Measurements from ENCODE around the gene CBFA2T3. TPM values are rescaled to one million over a fixed set of nuclear protein-coding genes. Genes with fewer than 3 reads are reported as not detected.
"Not testable (repeated sequence)": the region's sequence is repeated elsewhere in the genome, so short reads cannot be mapped to it uniquely, and the experiment has no call there.

CBFA2T3 gene
- total RNA-seq, 1 experiment from 2014 or later, result 0.03 TPM

DNA sequence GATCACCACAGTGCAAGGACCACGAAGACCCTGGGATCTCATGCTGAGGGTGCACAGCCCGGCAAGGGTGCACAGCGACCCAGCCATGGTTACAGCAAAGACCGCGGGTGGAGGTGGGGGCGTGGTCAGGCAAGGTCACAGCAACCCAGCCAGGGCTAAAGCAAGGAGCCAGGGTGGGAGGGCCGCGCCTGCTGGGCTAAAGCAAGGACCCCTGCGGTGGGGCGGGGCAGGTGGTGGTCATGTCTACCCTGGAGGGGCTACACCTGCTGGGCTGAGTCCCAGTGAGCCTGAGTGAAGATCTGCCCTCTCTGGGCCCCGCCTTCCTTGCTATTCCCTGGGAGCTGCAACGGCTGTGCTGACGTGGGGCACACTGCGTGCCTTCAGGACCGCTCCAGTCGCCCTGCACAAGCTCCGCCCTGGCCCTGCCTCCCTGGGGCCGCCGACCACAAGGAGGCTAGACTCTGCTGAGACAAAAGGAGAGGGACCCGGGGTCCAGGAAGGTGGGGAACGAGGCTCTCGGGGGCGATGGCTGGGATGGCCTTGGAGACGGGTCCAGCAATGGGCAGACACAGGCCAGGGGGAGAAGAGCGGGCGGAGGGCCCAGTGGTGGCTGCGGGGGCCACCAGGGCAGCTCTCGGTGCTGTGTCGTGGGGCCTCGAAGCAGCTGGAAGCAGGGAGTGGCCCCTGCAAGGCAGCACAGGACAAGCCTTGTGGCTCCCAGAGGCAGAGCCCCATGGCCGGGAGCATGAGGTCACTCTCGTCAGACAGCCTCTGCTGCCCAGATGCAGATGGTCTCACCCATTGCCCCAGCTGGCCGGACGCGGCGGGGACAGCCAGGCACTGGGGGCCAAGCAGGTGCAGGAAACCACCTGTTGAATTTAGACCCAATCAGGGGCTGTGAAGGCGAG, 52.8 kb downstream of the CBFA2T3 start:
- DNase-seq (ENCODE audit: low spot score), result no peak

DNA sequence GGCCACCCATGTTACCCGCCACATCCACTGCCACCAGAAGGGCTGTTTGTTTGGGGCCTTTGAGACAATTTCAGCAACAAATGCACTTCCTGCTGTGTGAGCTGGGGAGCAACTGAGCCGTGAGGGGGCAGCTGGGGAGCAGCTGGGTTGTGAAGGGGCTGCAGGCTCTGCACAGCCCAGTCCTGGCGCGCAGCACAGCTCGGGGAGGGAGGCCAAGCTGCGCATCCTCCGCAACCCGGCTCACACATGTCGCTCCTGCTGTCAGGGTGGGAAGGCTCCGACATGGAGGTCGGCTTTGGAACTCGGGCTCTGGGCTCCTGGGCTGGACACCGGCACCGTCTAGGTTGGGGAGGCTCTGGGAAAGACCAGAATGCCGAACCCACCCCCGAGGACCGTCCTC, 53.6 kb downstream of the CBFA2T3 start:
- DNase-seq (ENCODE audit: low spot score), result no peak

DNA sequence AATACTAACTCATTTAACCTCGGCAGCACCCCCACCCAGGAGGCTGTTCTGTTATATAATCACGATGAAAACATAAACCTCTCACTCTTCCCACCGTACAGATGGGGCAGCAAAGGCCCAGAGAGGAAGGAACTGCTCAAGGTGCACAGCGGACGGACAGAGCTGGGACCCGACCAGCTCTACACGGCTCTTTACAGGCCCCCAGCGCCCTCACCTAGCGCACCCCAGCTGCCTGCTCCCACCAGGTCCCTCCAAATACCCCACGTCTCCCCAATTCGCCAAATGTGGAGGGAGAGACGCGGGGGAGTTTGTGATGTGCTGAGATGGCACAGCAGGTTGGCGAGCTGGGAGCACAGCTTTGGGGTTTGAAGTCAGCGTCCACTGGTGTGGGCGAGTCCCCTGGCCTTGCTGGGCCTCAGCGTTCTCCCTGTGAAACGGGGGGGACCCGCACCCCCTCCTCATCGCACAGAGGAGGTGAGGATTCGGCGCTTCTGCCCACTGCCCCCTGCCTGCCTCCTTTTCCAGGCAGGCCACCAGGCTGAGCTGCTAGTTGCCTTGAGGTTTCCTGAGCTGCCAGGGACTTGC, 54.1 kb downstream of the CBFA2T3 start:
- DNase-seq (ENCODE audit: low spot score), result no peak

DNA sequence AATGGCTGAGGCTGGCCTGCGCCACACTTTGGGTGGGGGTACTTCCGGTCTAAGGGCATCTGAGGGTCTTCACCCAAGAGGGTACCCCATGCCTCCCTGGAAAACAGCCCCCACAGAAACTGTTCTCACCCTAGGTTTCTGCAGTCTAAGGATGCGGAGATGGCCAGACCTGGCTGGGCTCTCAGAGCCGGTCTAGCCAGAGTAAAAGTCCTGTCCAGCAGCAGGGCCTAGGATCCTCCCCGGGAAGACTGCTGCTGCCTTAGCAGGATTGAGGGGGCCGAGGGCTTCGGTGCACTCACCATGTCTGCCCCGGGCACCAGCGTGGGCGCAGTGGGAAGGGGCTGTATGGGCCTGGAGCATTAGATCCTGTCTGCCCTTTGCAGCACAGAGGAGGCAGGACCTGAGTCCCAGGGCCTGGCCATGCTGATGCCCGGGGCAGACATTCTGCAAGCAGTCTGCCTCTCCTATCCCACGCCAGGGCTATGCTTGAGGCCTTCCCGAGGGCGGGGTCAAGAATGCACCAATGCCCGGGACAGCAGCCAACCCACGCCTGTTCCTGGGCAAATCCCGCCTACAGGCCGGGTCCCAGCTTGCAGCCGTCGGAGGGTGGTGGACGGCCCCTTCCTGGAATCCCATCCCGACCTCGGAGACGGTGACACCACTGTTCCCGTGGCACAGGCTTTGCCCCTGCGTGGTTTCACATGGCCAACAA, 54.7 kb downstream of the CBFA2T3 start:
- peak; percentile 51 for DNase-seq (ENCODE audit: low spot score)

DNA sequence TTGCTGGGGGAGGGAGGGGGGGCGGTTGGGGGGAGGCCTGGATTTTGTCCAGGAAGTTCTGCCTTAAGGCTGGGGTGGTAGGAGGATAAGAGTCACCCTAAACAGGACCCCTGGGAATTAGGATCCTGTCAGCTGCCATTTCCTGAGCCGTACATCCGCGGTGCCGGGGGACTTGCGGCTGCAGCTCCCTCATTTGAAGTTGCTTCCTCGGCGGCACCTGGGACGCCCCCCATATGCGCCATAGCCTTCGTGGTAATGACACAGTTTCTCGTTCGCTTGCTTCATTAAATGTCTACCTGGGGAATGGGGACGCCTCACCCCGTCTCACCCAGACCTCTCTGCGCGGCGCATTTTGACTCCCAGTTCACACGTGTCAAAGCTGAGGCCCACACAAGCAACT, 55.4 kb downstream of the CBFA2T3 start:
- no peak for DNase-seq (ENCODE audit: low spot score)

DNA sequence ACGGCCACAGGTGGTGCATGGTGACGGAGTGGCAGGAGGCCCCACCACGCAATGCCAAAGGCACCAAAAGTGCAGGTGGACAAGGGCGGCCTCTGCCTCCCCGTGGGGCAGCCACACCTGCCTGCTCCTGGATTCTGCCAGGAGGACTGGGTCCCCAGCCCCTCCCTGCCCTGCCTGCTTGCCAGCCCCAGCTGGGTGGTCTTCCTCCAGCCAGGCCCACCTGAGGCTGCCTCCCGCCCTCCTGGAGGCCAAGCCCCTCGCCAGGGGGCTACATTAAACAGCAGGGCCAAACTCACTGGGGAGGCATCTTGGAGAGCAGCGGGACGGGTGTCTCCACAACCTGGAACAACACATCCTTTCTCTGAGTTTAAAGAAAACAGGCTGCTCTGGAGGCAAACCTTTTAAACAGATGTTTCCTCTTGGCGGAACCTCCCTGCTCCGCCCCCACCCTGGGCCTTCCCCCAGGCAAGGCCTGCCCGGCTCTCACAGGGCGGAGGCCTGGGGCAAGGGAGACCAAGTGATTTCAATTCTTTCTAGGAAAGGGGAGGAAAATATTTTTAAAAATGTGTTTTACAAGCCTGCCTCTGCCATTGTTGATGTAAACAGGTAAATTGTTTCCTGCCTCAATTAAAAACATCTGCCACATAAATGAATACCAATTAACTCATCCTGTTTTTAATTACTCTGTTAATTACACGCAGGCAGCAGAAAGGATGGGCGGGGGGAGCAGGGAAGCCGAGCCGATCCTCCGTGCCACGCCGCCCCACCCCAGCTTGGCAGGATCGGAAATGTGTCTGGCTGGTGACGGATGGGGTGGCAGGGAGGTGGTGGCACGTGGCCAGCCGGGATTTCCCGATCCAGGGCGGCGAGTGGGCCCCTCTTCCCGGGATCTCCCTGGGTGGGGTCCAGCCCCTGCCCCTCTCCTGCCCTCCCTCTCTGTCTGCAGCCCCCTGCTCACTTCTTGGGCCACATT, 56.1 kb downstream of the CBFA2T3 start:
- DNase-seq (ENCODE audit: low spot score), result peak; percentile 51

DNA sequence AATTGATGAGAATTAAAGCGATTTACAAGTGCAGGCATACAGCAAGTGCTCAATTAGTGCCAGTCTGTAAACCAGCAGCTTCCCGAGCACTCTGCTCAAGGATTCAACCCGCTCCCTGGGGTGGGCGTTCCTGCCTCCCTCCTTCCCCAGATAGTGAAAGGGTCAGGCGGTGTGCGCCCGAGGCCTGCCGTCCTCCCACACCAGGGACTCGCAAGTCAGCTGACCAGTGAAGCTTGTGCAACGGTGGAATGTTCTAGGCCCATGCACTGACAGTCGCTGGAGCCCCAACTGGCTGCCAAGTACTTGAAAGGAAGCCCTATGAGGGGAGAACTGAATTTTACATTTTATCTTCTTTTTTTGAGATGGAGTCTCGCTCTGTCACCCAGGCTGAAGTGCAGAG, 57.1 kb downstream of the CBFA2T3 start:
- DNase-seq (ENCODE audit: low spot score), result no peak

DNA sequence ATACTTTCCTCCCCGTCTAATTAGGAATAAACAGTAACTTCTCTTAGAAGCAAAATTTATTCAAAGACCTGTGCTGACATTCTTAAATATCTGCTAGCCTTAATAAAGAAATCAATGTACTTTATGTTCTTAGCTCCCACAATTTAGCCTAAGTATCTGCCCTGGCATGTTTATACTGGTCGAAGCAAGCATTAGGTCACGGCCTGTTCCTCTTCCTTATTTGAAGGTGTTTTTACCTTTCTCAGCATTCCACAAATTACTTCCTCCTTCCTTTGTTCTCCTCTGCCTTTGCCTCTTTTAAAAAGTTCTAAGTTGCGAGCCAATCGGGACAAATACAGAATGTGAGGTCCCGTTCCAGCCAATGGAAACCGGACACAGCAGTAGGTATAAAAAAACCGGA, 58.1 kb downstream of the CBFA2T3 start:
- DNase-seq (ENCODE audit: low spot score), result not testable (repeated sequence)

DNA sequence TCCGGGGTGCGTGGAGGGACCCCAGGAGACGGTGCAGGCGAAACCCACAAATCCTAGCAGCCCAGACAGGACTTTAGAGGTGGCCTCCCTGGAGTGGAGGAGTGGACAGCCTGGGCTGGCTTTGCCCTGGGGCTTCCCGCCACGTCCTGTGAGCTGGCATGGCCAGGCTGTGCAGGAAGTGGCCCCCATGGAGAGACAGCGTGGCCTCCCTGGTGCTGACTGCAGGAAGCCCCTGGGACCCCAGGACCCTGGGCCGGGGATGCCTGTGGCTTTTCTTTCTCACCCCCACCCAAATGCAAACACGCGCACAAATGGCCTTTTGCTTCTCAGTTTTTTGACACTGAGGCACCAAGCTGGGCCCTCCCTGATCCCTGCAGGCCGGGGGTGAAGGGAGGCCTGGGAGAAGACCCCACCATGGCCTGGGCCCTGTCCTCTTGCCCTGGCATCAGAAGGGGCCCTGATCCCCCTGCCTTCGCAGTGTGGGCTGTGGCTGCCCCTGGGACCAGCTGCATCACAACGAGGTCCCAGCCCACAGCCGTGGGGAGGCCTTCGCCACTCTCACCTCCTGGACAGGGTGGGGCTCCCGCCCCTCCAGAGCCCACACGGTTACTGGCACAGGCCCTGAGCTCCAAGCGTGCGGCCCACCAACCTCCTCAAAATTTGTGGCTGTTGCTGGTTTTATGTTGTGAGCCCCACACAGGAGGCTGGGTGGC, 58.9 kb downstream of the CBFA2T3 start:
- DNase-seq (ENCODE audit: low spot score), result no peak

DNA sequence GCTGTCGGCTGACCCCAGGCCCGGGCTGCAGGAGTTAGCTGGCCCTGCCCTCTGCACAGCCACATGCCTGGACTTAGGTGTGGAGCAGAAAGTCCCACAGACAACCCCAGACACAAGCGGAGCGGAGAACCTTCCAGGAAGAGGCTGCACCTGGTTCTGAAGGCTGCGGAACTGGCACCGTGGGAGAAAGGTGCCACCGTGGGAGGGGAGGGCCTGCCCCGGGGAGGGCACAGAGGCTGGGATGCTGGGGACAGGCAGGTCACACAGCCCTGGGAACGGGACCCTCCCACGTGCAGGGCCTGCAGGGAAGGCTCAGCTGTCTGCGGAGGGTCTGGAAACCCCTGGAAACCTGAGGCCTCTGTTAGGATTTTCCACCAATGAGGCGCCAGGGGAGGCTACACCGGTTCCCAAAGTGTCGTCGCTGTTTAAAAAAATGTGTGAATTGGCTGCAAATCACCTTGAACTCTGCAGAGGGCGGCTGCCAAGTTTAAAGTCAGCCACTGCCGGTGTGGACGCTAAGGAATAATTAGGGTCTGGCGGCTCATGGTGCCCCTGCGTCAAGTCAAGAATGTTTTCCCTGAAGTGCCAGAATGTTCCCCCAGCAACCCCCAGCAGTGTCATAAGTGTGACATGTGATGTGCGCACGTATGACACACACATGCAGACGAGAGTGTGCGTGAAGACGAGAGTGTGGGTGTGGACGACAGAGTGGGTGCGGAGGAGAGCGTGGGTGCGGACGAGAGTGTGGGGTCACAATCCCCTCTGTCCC, 59.7 kb downstream of the CBFA2T3 start:
- no peak for DNase-seq (ENCODE audit: low spot score)

DNA sequence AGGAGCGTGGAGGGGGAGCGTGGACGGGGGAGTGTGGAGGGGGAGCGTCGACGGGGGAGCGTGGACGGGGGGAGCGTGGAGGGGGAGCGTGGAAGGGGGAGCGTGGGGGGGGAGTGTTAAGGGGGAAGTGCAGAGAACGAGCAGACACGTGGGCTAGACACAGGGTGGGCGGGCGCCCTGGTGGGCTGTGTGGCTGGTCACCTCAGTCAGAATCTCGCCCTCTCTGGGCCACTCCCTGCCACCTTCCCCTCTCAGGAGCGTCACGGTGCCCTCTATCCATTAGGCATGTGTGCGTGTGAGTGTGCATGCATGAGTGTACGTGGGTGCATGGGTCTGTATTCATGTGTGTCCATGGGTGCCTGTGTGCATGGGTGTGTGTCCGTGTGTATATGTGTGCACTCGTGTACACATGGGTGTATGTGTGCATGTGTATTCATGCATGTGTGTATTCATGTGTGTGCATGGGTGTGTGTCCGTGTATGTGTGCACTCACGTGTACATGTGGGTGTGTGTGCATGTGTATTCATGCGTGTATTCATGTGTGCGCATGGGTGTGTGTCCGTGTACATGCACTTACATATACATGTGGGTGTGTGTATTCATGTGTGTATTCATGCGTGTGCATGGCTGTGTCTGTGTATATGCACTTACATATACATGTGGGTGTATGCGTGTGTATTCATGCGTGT, 61.2 kb downstream of the CBFA2T3 start:
- DNase-seq (ENCODE audit: low spot score), result no peak

DNA sequence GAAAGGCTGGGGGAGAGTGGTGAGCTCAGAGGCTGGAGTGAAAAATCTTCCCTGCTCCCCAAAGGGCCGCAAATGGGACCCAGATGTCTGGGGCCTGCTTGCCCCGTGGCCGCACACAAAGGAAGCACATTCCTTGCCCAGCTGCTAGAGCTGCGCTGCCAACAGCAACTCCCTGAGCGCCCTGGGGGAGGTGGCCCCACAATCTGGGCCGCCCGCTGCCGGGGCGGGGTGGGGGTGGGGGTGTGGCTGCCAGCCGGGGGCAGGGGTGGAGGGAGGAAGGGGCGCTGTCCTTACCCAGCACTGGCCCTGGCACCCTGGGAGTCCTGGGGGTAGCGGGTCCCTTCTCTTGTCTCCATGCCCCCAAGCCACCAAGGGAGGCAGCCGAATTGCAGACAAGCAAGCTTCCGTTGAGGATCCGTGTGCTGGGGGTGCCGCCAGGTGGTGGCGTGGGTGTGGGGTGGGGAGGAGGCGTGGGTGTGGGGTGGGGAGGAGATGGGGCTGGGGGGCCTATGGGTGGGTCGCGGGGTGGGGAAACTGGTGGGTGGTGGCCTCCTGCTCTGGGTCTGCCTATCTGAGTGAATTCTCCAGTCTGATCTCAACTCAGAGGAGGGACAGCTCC, 62.1 kb downstream of the CBFA2T3 start:
- DNase-seq (ENCODE audit: low spot score), result no peak

DNA sequence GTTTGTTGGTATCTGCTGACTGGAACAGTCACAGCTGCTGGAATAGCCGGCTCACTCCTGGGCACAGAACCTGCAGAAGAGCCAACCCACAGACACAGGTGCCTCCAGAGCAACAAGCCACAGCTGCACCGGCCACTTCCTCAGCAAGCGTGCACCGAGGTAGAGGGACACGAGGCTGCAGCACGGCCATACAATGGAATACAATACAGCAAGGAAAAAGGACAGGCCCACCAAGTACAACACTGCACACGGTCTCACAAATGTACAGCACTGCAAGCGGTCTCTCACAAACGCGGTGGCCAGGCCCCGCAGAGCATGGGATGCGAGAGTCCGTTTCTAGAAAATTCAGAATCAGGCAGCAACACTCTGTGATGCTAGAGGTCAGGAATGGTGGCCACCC, 63.1 kb downstream of the CBFA2T3 start:
- DNase-seq (ENCODE audit: low spot score), result no peak

DNA sequence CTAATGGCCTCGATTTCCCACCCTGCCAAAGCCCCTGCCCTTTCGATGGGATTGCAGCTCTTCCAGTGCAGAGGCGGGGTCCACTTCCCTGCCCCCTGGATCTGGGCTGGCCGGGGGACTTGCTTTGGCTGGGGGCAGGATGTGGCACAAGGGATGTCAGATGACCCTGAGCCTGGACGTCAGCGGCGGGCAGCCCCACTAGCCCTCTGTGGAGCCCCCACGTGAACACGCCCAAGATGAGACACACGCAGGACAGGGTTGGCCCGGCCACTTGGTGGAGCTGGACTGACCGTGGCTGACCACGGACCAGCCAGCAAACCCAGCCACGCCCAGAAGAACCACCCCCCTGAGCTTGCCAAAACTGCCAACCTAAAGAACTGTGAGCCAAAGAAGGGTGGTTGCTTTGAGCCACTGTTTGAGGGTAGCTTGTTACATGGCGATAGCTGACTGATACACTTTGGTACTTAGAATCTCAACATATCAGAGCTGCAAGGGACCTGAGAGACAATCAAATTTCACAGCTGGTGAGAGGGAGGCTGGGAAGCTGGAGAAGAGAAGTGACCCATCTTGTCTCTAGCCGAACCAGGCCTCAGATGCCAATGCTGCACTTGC, 63.9 kb downstream of the CBFA2T3 start:
- no peak for DNase-seq (ENCODE audit: low spot score)

DNA sequence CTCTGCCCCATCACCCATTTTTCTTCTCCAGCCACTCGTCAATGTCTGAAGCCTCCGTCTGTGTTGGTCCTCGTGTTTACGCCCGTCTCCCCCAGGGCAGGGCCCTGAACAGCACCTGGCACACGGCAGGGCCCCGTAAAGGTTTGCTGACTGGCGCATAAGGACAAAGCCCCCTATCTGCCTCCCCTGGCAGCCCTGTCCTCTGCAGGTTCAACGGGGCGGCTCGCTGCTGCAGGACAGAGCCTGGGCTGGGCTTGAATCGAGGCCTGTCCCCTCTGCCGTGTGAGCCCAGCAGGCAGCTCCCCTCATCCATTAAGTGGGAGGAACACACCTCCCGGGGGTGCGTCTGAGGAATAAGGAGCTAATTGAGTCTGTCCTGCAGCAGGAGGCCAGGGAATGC, 64.5 kb downstream of the CBFA2T3 start:
- no peak for DNase-seq (ENCODE audit: low spot score)

DNA sequence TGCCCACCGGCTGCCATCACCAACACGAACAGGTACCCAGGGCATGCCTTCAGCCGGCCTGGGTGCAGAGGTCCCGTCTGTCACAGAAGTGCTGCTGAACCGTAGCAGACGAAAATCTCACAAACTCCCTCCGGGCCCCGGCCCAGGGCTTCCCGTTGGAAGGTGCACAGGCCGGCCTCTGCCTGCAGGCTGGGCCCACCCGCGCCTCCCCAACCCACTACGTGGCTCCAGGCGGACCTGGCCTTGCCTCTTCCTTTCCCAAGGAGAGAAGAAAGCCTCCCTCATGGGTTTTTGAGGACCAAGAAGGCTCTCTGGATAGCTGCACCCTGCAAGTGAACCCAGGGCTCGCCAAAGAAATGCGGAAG, 65.1 kb downstream of the CBFA2T3 start:
- DNase-seq (ENCODE audit: low spot score), result no peak

DNA sequence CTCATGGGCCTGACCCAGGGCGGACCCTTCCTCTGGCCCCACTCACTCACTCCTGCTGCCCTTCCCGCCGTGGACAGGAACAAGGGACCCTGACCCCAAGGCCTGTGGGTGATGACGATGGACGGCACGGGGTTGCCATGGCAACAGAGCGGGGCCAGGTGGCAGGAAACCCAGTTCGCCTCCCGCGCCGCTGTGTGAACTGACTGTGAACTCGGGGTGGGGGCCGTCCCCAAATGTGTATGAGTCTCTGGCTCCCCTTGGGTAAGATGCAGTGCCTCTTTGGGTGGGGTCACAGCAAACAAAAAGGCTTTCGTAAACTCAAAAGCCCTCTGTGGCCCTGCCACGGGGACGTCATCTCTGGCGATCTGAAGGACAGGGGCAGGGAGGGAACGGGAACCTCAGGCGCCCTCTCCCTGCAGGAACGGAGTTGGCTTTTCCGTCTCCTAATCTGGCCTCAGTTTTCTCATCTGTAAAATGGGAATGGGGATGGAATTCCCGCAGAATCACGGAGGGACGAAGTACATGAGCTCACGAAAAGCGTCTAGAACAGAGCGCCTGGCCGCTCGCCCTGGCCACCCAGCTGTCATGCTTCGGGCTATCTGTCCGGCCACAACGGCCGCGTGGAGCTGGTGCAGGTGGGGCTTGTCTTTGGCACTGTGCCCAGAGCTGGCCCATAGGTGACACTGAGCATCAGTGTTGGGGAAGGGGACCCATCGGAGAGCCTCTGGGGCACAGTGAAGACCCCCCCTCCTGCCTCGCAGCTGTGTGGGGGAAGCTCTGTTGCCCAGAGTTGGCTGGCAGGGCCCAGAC, 65.7 kb downstream of the CBFA2T3 start:
- no peak for DNase-seq (ENCODE audit: low spot score)

Data from HT-29 (cell line).